Loucy (cell line): ENCODE results near the gene STC2.

Experiments used
- CTCF ChIP-seq: fragments of 200-600 bp; sonication (generic); conservative IDR thresholded peaks from 2 replicates; pipeline ENCODE4 v1.5.1; 2014; ENCODE audit warnings: mild to moderate bottlenecking, antibody characterized with exemption, low read length
- EZH2phosphoT487 ChIP-seq: fragments of 200-600 bp; IDR thresholded peaks from 2 replicates; pipeline ENCODE4 v1.6.1; 2018; ENCODE audit warnings: antibody characterized with exemption, mild to moderate bottlenecking, moderate library complexity, borderline replicate concordance

GRCh38 chr5:173283318-173284288, 44.6 kb downstream of the STC2 start:
- TF ChIP-seq CTCF: no peak
- TF ChIP-seq EZH2phosphoT487: no peak
